Erythroblast (primary cell): ENCODE data around the gene STK40.

Source experiments
- GATA1 ChIP-seq: IDR thresholded peaks from 2 replicates; pipeline ENCODE4 v1.6.1; 2011; ENCODE audit warnings: low read depth, mild to moderate bottlenecking, control low read depth, low read length, moderate library complexity
- POLR2A ChIP-seq: IDR thresholded peaks from 2 replicates; pipeline ENCODE4 v1.6.1; 2011; ENCODE audit warnings: mild to moderate bottlenecking, low read length

DNA sequence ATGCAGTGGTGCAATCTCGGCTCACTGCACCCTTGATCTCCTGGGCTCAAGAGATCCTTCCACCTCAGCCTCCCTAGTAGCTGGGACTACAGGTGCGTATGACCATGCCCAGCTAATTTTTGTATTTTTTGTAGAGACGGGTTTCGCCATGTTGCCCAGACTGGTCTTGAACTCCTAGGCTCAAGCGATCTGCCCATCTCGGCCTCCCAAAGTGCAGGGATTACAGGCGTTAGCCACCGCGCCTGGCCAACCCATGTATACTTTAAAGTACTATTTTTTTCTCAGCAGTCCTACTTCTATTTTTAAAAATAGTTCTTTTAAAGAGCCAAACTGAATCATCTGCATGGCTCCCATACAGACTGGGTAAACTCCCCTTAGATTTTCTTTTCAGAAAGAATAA is 3.5 kb downstream of the STK40 start:
- no peak for TF ChIP-seq POLR2A
- TF ChIP-seq GATA1 = no peak
